Measurements from ENCODE around the gene GAR1.
A peak's percentile ranks its signal among the peaks of the same experiment; 100 is the strongest.
"Not testable (repeated sequence)": the region's sequence is repeated elsewhere in the genome, so short reads cannot be mapped to it uniquely, and the experiment has no call there.

Gene GAR1

DNA sequence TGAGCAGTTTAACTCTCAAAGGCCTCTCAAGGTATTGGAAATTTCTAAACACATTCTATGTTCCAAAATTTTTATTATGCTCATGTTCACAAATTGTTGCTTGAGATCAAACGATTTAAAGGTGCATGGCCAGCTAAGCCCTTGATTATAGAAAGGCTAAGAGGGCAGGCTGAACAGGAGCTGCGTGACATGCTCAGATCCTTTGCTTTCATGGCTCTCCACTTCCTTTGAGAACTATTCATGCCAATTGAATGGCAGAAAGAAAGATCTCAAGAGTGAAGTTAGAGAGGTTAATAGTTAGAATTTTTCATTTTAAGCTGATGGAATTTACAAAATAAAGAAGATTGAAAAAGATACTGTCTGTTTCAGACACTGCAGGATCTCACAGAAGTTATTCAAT, 32.9 kb downstream of the GAR1 start:
- TF ChIP-seq GFI1B (tag by site-specific recombination; IDR thresholded peaks at IDR 0.05) (no peak), ZNF174 (tag by site-specific recombination; IDR thresholded peaks at IDR 0.05) (no peak), ZNF776 (tag by site-specific recombination; IDR thresholded peaks at IDR 0.05; ENCODE audit: borderline replicate concordance) (no peak), ZNF169 (tag by site-specific recombination; IDR thresholded peaks at IDR 0.05) (no peak), ZNF623 (tag by site-specific recombination; IDR thresholded peaks at IDR 0.05) (no peak), ZNF350 (tag by site-specific recombination; IDR thresholded peaks at IDR 0.05) (no peak), SP2 (tag by site-specific recombination; IDR thresholded peaks at IDR 0.05) (no peak), ZNF248 (tag by site-specific recombination; IDR thresholded peaks at IDR 0.05) (no peak), SETDB1 (IDR thresholded peaks at IDR 0.05; ENCODE audit: insufficient read length, low read length) (no peak), SP7 (tag by site-specific recombination; IDR thresholded peaks at IDR 0.05) (no peak)
- Histone ChIP-seq H3K4me1 (ENCODE audit: control insufficient read depth, insufficient read depth, low read length) (no peaks in the 10 kb centered on the region), H3K9me3 (ENCODE audit: control insufficient read depth, insufficient read depth, low read depth, low read length) (no peaks in the 10 kb centered on the region), H3K36me3 (ENCODE audit: control insufficient read depth in 2 of 2, insufficient read depth in 1 of 2, low read length in 2 of 2) (no peaks in the 10 kb centered on the region), H3K4me3 (ENCODE audit: low read depth, low read length) (no peak overlapping the region), H3K27ac (ENCODE audit: extremely low read depth, low read depth, low read length) (no peak overlapping the region)
- CTCF ChIA-PET, result no interaction called here
- POLR2A ChIA-PET, result no interaction called here

DNA sequence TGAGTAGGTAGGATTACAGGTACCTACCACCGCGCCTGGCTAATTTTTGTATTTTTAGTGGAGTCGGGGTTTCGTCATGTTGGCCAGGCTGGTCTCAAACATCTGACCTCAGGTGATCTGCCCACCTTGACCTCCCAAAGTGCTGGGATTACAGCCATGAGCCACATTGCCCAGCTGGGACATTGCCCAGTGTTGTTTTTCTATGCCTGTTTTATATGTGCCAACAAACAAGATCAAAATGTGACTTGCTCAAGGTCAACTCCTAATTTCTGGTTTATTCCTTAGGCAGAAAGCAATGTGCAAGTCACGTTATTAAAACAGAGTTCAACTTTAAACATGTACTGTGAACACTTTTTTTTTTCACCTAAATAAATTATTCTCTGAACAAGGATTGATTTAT, 35.0 kb downstream of the GAR1 start:
- H3K4me1 ChIP-seq (ENCODE audit: control insufficient read depth, insufficient read depth, low read length), result no peaks in the 10 kb centered on the region
- CTCF ChIA-PET, result no interaction called here
- POLR2A ChIA-PET, result no interaction called here
- H3K27ac ChIP-seq (ENCODE audit: extremely low read depth, low read depth, low read length), result no peak overlapping the region
- TF ChIP-seq ZBTB48 (tag by site-specific recombination; IDR thresholded peaks at IDR 0.05), result no peak
- no peak for TF ChIP-seq ZNF169 (tag by site-specific recombination; IDR thresholded peaks at IDR 0.05)
- no peak for TF ChIP-seq ELK4 (IDR thresholded peaks at IDR 0.05; ENCODE audit: borderline replicate concordance, low read depth, low read length)
- no peak for TF ChIP-seq ZNF404 (tag by site-specific recombination; IDR thresholded peaks at IDR 0.05)
- no peak for TF ChIP-seq ZFP37 (tag by site-specific recombination; IDR thresholded peaks at IDR 0.05)
- TF ChIP-seq ZNF48 (tag by site-specific recombination; IDR thresholded peaks at IDR 0.05), result no peak
- no peak for TF ChIP-seq ZNF391 (tag by site-specific recombination; IDR thresholded peaks at IDR 0.05; ENCODE audit: borderline replicate concordance, low read depth)
- no peaks in the 10 kb centered on the region for H3K9me3 ChIP-seq (ENCODE audit: control insufficient read depth, insufficient read depth, low read depth, low read length)
- H3K36me3 ChIP-seq (ENCODE audit: control insufficient read depth in 2 of 2, insufficient read depth in 1 of 2, low read length in 2 of 2), result no peaks in the 10 kb centered on the region
- no peak overlapping the region for H3K4me3 ChIP-seq (ENCODE audit: low read depth, low read length)

DNA sequence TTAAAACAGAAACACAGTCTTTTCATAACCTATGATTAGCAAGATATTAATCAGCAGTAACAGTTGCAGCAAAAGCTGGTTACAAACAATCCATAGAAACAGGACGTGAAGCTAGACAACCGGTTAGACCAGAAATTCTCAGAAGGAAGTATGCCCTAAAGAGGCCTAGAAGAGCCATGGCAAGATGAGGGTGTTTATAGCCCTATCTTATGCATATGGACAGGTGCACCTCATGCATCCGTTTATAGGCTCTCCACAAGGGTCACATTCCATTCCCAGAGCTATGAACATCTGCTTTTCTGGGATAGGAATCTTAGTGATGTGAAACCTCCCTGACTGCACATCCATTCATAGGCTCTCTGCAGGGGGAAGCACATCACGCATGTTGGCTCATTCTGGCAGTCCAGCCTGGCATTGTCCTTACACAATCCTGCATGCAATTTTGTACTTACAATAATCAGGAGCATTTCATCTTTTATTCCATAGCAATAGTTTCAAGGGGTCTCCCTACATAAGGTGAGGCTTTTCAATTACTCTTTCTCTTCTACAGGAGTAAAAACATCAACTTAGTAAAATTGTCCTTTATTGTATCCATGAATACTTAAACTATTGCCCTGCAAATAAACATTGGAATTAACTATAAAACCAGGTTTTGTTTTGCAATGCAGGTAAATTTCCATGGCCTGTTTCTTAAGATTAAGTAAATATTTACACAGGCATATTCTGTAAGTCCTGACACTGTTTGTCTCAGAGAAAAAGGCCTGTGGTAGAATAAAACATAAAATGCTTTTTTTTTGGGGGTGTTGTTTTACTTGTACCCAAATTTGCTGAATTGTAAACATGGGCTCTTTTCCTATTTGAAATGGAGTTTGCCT, 44.1 kb downstream of the GAR1 start:
- H3K36me3 ChIP-seq (ENCODE audit: control insufficient read depth in 2 of 2, insufficient read depth in 1 of 2, low read length in 2 of 2); H3K27ac ChIP-seq (ENCODE audit: extremely low read depth, low read depth, low read length); POLR2A ChIA-PET; H3K4me1 ChIP-seq (ENCODE audit: control insufficient read depth, insufficient read depth, low read length); H3K9me3 ChIP-seq (ENCODE audit: control insufficient read depth, insufficient read depth, low read depth, low read length); H3K4me3 ChIP-seq (ENCODE audit: low read depth, low read length): not testable (repeated sequence)
- CTCF ChIA-PET, result interaction anchor here (0.6 kb wide), 1 partner anchor 560 kb away, joined by 3 read pairs; no protein-coding TSS in a partner anchor

- Histone ChIP-seq H3K27ac (ENCODE audit: extremely low read depth, low read depth, low read length) (no peak overlapping the region), H3K4me3 (ENCODE audit: low read depth, low read length) (no peak overlapping the region), H3K4me1 (ENCODE audit: control insufficient read depth, insufficient read depth, low read length) (no peaks in the 10 kb centered on the region), H3K9me3 (ENCODE audit: control insufficient read depth, insufficient read depth, low read depth, low read length) (no peaks in the 10 kb centered on the region), H3K36me3 (ENCODE audit: control insufficient read depth in 2 of 2, insufficient read depth in 1 of 2, low read length in 2 of 2) (no peaks in the 10 kb centered on the region)
- ChIA-PET CTCF (no interaction called here), POLR2A (no interaction called here)
- TF ChIP-seq ZNF133 (tag by site-specific recombination; IDR thresholded peaks at IDR 0.05), result no peak
- TF ChIP-seq, protein P1, sequence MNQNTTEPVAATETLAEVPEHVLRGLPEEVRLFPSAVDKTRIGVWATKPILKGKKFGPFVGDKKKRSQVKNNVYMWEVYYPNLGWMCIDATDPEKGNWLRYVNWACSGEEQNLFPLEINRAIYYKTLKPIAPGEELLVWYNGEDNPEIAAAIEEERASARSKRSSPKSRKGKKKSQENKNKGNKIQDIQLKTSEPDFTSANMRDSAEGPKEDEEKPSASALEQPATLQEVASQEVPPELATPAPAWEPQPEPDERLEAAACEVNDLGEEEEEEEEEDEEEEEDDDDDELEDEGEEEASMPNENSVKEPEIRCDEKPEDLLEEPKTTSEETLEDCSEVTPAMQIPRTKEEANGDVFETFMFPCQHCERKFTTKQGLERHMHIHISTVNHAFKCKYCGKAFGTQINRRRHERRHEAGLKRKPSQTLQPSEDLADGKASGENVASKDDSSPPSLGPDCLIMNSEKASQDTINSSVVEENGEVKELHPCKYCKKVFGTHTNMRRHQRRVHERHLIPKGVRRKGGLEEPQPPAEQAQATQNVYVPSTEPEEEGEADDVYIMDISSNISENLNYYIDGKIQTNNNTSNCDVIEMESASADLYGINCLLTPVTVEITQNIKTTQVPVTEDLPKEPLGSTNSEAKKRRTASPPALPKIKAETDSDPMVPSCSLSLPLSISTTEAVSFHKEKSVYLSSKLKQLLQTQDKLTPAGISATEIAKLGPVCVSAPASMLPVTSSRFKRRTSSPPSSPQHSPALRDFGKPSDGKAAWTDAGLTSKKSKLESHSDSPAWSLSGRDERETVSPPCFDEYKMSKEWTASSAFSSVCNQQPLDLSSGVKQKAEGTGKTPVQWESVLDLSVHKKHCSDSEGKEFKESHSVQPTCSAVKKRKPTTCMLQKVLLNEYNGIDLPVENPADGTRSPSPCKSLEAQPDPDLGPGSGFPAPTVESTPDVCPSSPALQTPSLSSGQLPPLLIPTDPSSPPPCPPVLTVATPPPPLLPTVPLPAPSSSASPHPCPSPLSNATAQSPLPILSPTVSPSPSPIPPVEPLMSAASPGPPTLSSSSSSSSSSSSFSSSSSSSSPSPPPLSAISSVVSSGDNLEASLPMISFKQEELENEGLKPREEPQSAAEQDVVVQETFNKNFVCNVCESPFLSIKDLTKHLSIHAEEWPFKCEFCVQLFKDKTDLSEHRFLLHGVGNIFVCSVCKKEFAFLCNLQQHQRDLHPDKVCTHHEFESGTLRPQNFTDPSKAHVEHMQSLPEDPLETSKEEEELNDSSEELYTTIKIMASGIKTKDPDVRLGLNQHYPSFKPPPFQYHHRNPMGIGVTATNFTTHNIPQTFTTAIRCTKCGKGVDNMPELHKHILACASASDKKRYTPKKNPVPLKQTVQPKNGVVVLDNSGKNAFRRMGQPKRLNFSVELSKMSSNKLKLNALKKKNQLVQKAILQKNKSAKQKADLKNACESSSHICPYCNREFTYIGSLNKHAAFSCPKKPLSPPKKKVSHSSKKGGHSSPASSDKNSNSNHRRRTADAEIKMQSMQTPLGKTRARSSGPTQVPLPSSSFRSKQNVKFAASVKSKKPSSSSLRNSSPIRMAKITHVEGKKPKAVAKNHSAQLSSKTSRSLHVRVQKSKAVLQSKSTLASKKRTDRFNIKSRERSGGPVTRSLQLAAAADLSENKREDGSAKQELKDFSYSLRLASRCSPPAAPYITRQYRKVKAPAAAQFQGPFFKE (tag by site-specific recombination; IDR thresholded peaks at IDR 0.05; ENCODE audit: borderline replicate concordance), result no peak
- TF ChIP-seq ZNF184 (tag by site-specific recombination; IDR thresholded peaks at IDR 0.05), result peak; percentile 94
- no peak for TF ChIP-seq ZNF561 (tag by site-specific recombination; IDR thresholded peaks at IDR 0.05; ENCODE audit: borderline replicate concordance)
- TF ChIP-seq MYNN (tag by site-specific recombination; IDR thresholded peaks at IDR 0.05; ENCODE audit: borderline replicate concordance), result no peak
- TF ChIP-seq ZXDB (tag by site-specific recombination; IDR thresholded peaks at IDR 0.05), result no peak
- no peak for TF ChIP-seq ZNF629 (tag by site-specific recombination; IDR thresholded peaks at IDR 0.05)
Observed at GRCh38 chr4:109861271-109861670, 45.7 kb downstream of the GAR1 start.
